ENCODE measurements around the gene CYP1B1. TPM values are rescaled to one million over a fixed set of nuclear protein-coding genes. Genes with fewer than 3 reads are reported as not detected.
A peak's percentile ranks its signal among the peaks of the same experiment; 100 is the strongest.

Gene CYP1B1
- polyA plus RNA-seq, 1 experiment: 7.8 TPM

DNA sequence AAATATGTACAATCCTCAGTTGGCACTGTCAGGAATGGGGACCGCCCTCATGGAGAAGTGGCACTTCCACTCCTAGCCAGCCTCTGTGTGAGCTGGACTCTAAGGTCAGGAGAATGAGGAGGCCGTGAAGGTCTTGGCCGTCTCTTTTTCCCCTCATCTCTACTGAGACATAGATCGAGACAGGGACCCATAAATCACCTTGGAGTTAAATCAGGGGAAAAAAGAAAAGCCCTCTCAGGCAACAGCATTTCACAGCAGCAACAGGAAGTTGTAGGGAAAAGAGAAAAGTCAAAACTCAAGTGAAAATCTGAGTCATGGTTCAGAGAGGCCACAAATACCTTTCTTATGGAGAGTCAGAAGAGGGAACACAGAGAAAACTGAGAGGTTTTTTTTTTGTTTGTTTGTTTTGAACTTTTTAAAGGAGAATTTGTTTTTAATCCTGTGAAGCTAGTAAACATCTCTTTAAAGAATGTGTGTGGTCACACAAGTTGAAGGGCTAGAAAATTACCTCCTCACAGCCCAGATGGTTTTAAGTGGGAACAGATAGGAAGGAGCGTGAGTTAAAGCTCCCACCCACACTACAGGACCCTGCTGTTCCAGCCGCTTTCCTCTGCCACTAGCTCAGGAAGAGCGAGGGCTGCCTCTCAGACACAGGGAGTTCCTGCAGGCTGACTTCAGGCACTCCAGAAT, 30.6 kb upstream of the CYP1B1 start:
- Histone ChIP-seq H3K27ac (ENCODE audit: low read depth, low read length) (peak overlapping the region; percentile 70), H3K27me3 (ENCODE audit: control insufficient read depth, insufficient read depth, low read length) (peaks cover 4% of the 10 kb centered on the region), H3K9me3 (ENCODE audit: control insufficient read depth, insufficient read depth, low read length) (no peaks in the 10 kb centered on the region; the same call in none of the 2 replicates), H3K4me3 (ENCODE audit: low read depth, low read length) (no peak overlapping the region)
- ChIA-PET POLR2A (no interaction called here), CTCF (interaction anchor here (0.6 kb wide), 1 partner anchor 1321 kb away, joined by 3 read pairs; no protein-coding TSS in a partner anchor)
- TF ChIP-seq CTCF (IDR thresholded peaks at IDR 0.05; ENCODE audit: low read depth, low read length): no peak
- DNase-seq (ENCODE audit: low read depth, low spot score): no peak

DNA sequence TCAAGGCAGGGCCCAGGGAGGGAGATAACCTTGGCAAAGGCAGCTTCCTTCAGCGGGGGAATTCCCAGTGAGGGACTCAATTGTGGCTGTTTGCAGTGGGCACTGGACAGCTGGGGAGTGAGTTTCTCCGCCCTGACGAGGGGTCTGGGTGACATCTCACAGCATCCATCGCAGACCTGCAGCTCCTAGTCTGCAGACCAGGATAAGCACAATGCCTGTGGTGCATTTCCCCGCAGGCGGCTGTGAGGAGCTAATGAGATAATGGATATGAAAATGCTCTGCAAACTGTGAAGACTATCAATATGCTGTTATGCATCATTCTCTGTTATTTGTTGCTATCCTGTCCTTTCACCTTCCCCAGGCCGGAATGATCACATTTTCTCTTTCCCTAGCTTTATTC, 30.0 kb upstream of the CYP1B1 start:
- POLR2A ChIA-PET: no interaction called here

GRCh38 chr2:38104598-38104997, 28.6 kb upstream of the CYP1B1 start:
- DNase-seq (ENCODE audit: low read depth, low spot score): no peak
- Histone ChIP-seq H3K27ac (ENCODE audit: low read depth, low read length) (no peak overlapping the region), H3K4me3 (ENCODE audit: low read depth, low read length) (no peak overlapping the region), H3K27me3 (ENCODE audit: control insufficient read depth, insufficient read depth, low read length) (peaks cover 4% of the 10 kb centered on the region), H3K9me3 (ENCODE audit: control insufficient read depth, insufficient read depth, low read length) (no peaks in the 10 kb centered on the region; the same call in none of the 2 replicates)
- ChIA-PET POLR2A (no interaction called here), CTCF (no interaction called here)
- no peak for TF ChIP-seq CTCF (IDR thresholded peaks at IDR 0.05; ENCODE audit: low read depth, low read length)

More for the DNA sequence above, 30.0 kb upstream of the CYP1B1 start:
- Histone ChIP-seq H3K27ac (ENCODE audit: low read depth, low read length) (peak overlapping the region; percentile 70), H3K9me3 (ENCODE audit: control insufficient read depth, insufficient read depth, low read length) (no peaks in the 10 kb centered on the region; the same call in none of the 2 replicates), H3K4me3 (ENCODE audit: low read depth, low read length) (no peak overlapping the region), H3K27me3 (ENCODE audit: control insufficient read depth, insufficient read depth, low read length) (peaks cover 4% of the 10 kb centered on the region)
- CTCF ChIA-PET: no interaction called here
- DNase-seq (ENCODE audit: low read depth, low spot score): no peak
- TF ChIP-seq CTCF (IDR thresholded peaks at IDR 0.05; ENCODE audit: low read depth, low read length): no peak

DNA sequence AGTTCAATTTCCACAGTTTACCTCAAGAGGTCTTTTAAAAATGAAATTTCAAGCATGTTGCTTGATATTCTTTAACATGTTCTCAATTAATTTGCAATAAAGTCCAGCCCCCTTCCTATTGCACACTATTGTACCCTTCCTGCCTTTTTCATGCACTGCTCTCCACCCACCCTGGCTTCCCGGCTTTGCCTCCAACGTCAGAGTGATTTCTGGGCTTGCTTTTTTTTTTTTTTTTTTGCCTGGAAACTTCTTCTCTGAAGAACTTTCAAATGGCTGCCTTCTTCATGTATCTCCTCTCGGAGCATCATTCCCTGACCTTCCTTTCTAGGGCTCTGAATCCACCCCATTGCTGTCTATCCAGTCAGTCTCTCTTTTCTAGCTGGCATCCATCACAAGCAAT, 24.4 kb upstream of the CYP1B1 start:
- H3K4me3 ChIP-seq (ENCODE audit: low read depth, low read length): no peak overlapping the region
- no peaks in the 10 kb centered on the region; the same call in none of the 2 replicates for H3K9me3 ChIP-seq (ENCODE audit: control insufficient read depth, insufficient read depth, low read length)
- H3K27ac ChIP-seq (ENCODE audit: low read depth, low read length): no peak overlapping the region
- ChIA-PET POLR2A (no interaction called here), CTCF (no interaction called here)
- DNase-seq (ENCODE audit: low read depth, low spot score): no peak
- TF ChIP-seq CTCF (IDR thresholded peaks at IDR 0.05; ENCODE audit: low read depth, low read length): no peak
- peaks cover 19% of the 10 kb centered on the region for H3K27me3 ChIP-seq (ENCODE audit: control insufficient read depth, insufficient read depth, low read length)
